Astrocyte of the spinal cord (primary cell): ENCODE data around the gene HEPACAM.

ENCODE experiments used
- DNase-seq: peaks from one replicate; pipeline ENCODE4 v3.0.0; 2011; ENCODE audit warnings: low read depth, low spot score
- H3K4me3 ChIP-seq: 2 replicates; pipeline ENCODE4 v1.5.1; 2011; ENCODE audit warnings: low read depth, mild to moderate bottlenecking, low read length, moderate library complexity
- in situ Hi-C: cut with HindIII; loops from 2 replicates; pipeline ENCODE4 v1.10.0; 2017; ENCODE audit warnings: low sequenced_read_pairs
- TF ChIP-seq, protein P1 (sequence below): IDR thresholded peaks from 2 replicates; pipeline ENCODE4 v1.5.1; 2012; ENCODE audit warnings: low read depth, mild to moderate bottlenecking, low read length, inconsistent platforms

The HEPACAM gene

DNA sequence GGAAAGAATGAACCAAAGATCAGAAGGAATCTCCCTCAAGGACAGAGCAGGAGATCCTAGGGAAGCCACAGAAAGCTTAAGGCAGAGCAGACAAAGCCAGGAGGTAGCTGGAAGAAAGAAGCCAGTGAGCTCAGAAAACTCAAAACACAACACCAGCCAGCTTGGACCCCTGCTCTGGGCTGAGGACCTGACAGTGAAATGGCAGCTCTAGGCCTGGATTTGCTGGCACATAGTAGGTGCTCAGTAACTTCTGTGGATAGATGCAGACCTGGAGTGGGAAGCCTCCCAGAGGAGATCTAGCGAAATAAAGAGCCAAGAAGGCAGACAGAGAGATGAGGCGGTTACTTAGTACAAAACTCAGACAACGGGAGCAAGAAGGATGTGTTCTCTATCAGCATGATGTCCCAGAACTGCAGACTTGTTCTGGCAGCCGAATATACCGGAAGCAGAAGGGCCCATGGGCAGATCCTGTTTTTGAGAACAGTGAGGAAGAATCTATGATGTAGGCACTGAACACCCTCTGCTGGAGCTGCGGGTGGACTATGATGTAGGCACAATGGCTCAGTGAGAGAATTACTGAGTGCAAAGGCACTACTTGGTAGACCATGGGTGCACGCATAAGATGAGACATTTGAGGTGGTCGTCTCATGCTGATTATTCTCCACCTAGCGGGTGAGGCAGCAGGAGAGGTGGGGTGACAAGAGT, 42.9 kb downstream of the HEPACAM start:
- no peak for DNase-seq
- no peak overlapping the region for H3K4me3 ChIP-seq
- in situ Hi-C loops = no loop called here
- TF ChIP-seq, protein P1, sequence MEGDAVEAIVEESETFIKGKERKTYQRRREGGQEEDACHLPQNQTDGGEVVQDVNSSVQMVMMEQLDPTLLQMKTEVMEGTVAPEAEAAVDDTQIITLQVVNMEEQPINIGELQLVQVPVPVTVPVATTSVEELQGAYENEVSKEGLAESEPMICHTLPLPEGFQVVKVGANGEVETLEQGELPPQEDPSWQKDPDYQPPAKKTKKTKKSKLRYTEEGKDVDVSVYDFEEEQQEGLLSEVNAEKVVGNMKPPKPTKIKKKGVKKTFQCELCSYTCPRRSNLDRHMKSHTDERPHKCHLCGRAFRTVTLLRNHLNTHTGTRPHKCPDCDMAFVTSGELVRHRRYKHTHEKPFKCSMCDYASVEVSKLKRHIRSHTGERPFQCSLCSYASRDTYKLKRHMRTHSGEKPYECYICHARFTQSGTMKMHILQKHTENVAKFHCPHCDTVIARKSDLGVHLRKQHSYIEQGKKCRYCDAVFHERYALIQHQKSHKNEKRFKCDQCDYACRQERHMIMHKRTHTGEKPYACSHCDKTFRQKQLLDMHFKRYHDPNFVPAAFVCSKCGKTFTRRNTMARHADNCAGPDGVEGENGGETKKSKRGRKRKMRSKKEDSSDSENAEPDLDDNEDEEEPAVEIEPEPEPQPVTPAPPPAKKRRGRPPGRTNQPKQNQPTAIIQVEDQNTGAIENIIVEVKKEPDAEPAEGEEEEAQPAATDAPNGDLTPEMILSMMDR = no peak

DNA sequence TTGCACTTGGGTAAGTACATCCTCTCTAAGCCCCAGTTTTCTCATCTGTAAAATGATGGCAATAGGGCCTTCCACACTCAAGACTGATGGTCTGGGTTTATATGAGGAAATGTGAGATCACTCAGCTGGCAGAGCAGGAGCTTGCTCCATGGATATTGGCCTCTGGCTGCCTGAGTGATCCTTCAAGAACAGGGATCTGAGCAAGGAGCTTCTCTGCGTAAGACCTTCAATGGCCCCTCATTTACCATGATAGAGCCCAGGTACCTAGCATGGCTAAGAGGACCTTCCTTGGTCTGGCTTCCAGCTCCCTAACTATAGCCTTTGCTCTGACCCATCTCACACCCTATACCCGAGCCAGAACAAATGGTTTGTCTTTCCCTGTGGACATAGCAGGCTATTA, 43.7 kb downstream of the HEPACAM start:
- no peak for DNase-seq
- in situ Hi-C loops = no loop called here
- TF ChIP-seq, protein P1 = no peak
- H3K4me3 ChIP-seq = no peak overlapping the region

- in situ Hi-C loops = no loop called here
These were observed 44.4 kb downstream of the HEPACAM start for GRCh38 chr11:124891373-124891861.

GRCh38 chr11:124890683-124891372, 45.0 kb downstream of the HEPACAM start:
- DNase-seq = no peak
- no peak overlapping the region for H3K4me3 ChIP-seq
- TF ChIP-seq, protein P1 = no peak
- in situ Hi-C loops = no loop called here

More at GRCh38 chr11:124891373-124891861, 44.4 kb downstream of the HEPACAM start:
- DNase-seq = no peak
- TF ChIP-seq, protein P1 = no peak
- no peak overlapping the region for H3K4me3 ChIP-seq

DNA sequence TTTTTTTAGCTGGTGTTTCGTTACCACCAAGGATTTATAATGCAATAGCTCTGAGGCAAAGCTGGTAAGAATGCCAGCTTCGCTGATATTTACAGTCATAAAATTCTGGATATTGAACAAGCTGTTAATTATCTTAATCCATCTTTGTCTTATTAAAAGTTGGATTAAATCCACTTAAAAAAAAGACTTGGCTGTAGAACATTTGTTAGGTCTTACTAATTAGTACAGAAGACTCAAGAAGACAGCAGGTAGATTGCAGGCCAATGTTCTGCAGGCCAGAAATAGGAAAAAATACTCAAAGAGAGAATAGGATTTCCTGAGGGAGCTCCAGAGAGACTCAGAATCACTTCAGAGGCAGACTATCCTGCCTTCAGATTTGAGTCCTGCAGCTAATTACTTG, 45.7 kb downstream of the HEPACAM start:
- in situ Hi-C loops = no loop called here
- TF ChIP-seq, protein P1 = no peak
- no peak overlapping the region for H3K4me3 ChIP-seq
- no peak for DNase-seq

DNA sequence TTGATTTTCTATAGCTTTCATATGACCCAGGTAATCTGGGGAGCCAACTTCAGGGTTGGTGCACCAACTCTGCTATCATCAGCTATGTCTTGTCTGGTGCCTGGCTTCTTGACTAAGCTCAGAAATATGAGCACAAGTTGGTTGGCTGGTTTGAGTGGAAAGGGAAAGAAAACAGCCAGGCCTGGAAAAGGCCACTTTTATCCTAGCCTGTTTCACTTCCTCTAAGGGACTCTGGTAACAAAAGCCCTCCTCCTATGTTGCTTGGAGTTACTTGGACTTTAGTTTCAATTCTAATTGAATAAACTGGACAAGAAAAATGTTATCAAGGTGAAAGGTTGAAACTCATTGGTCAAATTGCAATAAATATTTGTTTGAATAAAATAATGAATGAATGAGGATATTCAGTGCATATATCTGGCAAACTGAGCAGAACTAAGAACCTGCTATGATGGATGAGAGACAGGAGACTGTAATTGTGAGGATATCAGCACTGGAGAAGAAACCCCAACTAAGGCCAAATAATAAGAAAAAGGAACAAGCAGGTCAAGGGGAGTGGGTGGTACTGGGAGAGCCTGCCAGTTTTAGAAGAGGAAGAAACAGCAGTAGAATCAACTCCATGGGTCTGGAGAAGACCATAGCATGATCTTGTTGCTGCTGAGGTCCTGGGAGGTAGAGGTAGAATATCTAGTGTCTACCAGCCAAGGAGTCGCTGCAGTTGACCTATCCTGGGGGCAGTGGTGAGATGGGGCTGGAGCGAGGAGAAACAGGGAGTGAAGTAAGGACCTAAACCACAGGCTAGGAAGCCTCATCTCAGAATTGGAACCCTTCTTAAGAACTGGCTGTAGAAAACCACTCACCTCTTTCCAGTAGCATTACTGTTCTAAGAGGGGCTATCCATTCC, 46.4 kb downstream of the HEPACAM start:
- DNase-seq = no peak
- H3K4me3 ChIP-seq = no peak overlapping the region
- in situ Hi-C loops = no loop called here
- TF ChIP-seq, protein P1 = no peak
